Astrocyte of the spinal cord (primary cell): ENCODE measurements around the gene CYP2A13.
"Not testable (repeated sequence)": the region's sequence is repeated elsewhere in the genome, so short reads cannot be mapped to it uniquely, and the experiment has no call there.

Experiments used
- DNase-seq: peaks from one replicate; pipeline ENCODE4 v3.0.0; 2011; ENCODE audit warnings: low read depth, low spot score
- H3K4me3 ChIP-seq: 2 replicates; pipeline ENCODE4 v1.5.1; 2011; ENCODE audit warnings: low read depth, mild to moderate bottlenecking, low read length, moderate library complexity
- in situ Hi-C: cut with HindIII; loops from 2 replicates; pipeline ENCODE4 v1.10.0; 2017; ENCODE audit warnings: low sequenced_read_pairs
- TF ChIP-seq, protein P1 (sequence below): IDR thresholded peaks from 2 replicates; pipeline ENCODE4 v1.5.1; 2012; ENCODE audit warnings: low read depth, mild to moderate bottlenecking, low read length, inconsistent platforms

CYP2A13 gene

GRCh38 chr19:41134616-41135015, 46.4 kb downstream of the CYP2A13 start:
- in situ Hi-C loops = no loop called here
- TF ChIP-seq, protein P1, sequence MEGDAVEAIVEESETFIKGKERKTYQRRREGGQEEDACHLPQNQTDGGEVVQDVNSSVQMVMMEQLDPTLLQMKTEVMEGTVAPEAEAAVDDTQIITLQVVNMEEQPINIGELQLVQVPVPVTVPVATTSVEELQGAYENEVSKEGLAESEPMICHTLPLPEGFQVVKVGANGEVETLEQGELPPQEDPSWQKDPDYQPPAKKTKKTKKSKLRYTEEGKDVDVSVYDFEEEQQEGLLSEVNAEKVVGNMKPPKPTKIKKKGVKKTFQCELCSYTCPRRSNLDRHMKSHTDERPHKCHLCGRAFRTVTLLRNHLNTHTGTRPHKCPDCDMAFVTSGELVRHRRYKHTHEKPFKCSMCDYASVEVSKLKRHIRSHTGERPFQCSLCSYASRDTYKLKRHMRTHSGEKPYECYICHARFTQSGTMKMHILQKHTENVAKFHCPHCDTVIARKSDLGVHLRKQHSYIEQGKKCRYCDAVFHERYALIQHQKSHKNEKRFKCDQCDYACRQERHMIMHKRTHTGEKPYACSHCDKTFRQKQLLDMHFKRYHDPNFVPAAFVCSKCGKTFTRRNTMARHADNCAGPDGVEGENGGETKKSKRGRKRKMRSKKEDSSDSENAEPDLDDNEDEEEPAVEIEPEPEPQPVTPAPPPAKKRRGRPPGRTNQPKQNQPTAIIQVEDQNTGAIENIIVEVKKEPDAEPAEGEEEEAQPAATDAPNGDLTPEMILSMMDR = no peak
- DNase-seq = no peak
- H3K4me3 ChIP-seq = no peak overlapping the region

DNA sequence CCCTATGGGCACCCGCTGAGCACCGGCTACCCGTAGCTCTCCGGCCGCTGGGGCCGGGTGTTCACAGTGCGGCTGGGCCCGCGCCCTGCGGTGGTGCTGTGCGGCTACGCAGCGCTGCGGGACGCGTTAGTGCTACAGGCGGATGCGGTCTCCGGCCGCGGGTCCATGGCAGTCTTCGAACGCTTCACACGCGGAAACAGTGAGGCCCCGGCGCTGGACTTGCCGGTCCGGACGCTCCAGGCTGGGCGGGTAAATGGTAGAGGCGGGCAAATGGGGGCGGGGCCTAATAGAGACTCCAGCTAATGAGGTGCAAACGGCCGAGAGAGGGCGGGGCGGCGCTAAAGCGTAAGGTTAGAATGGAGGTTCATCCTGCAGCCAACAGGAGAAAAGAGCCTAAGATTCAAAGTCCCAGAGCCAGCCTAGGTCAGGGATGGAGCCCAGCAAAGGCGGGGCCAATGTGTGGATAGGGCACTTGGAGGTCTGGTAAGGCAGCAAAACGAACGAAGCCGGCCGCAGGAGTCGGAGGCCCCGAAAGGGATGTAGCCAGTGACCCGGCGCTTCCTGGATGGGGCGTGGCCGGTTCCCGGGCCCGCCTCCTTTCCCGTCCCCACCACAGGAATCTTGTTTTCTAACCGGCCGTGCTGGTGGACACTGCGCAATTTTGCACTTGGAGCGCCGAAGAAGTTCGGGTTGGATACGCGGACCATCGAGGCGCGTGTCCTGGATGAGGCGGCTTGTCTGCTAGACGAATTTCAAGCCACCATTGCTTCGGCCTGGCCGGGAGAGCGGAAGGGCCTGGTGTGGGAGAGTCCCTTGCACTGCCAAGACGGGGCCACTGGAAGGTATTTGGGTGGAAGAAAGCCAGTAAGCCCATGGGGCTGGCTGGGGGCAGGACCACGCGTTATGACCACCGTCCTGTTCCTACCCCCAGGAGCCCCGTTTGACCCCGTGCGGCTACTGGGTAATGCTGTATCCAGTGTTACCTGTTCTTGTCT, 47.4 kb downstream of the CYP2A13 start:
- in situ Hi-C loops = not testable (repeated sequence)
- H3K4me3 ChIP-seq = peak overlapping the region; percentile 28

DNA sequence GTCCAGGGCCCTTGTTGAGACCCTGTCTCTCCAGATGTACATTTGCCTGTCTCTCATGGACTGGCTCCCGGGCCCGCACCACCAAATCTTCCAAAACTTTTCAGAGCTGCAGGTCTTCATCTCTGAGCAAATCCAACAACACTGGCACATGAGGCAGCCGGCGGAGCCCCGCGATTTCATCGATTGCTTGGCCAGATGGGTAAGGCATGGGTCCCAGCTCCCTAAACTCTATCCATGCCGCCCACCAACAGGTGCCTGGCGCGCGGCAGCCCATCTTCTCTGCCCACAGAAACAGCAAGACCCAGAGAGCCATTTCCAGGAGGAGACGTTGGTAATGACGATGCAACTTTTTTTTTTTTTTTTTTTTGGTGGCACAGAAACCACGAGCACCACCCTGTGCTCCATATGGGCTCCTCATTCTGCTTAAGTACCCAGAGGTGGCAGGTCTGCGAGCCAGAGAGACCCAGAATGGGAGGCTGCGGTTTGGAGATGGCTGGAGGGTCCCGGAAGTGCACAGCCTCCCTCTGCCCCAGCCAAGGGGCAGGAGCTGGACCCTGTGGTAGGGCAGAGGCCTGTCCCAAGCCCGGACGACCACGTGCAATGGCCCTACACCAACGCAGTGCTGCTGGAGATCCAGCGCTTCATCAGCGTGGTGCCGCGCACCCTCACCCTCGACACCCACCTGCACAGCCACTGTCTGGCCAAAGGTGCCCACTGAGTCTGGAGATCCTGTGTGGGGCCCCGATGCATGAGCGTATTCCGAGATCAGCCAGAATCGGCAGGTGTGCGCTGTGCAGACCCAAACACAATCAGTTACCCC, 48.6 kb downstream of the CYP2A13 start:
- no peak overlapping the region for H3K4me3 ChIP-seq
- in situ Hi-C loops = no loop called here
- TF ChIP-seq, protein P1 = no peak
- DNase-seq = no peak

More for the DNA sequence above, 47.4 kb downstream of the CYP2A13 start:
- DNase-seq = peak; percentile 32

GRCh38 chr19:41144403-41144802, 56.2 kb downstream of the CYP2A13 start:
- in situ Hi-C loops = no loop called here
- peak; percentile 69 for DNase-seq
- no peak overlapping the region for H3K4me3 ChIP-seq
- TF ChIP-seq, protein P1 = peak; percentile 81
